Ovary (tissue), 9 donors: ENCODE results near the gene TP53INP2. TPM values are rescaled to one million over a fixed set of nuclear protein-coding genes. Genes with fewer than 3 reads are reported as not detected.
A peak's percentile ranks its signal among the peaks of the same experiment; 100 is the strongest.

Experiments used
- DNase-seq, 5 donors: peaks; one replicate each; pipeline ENCODE4 v3.0.0-alpha.2; 2019 to 2020
- H3K27ac ChIP-seq, 2 donors: fragments of 200-600 bp; one replicate each; pipeline versions ENCODE4 v1.5.1 to v1.8.0; 2019 to 2022
- H3K27me3 ChIP-seq: fragments of 200-600 bp; one replicate; pipeline ENCODE4 v1.8.0; 2022
- H3K36me3 ChIP-seq: fragments of 200-600 bp; sonication (generic); one replicate; pipeline ENCODE4 v1.5.1; 2019
- H3K4me1 ChIP-seq: one replicate; pipeline ENCODE4 v1.8.1; 2013; ENCODE audit warnings: mild to moderate bottlenecking, moderate library complexity; ENCODE audit not compliant: insufficient read depth
- H3K4me3 ChIP-seq: fragments of 200-600 bp; sonication (generic); one replicate; pipeline ENCODE4 v1.5.1; 2017
- H3K9me3 ChIP-seq, 2 donors: fragments of 200-600 bp in 1 of 2; sonication (generic) in 1 of 2; one replicate each; pipeline versions ENCODE4 v1.5.1 to v1.8.1; 2013 to 2019; ENCODE audit warnings: mild to moderate bottlenecking in 1 of 2, moderate library complexity in 1 of 2
- EP300 ChIP-seq: sonication (generic); formaldehyde crosslinking; IDR thresholded peaks from one replicate; pipeline ENCODE4 v1.6.1; 2017; ENCODE audit warnings: antibody characterized with exemption
- POLR2A ChIP-seq: fragments of 450-650 bp; IDR thresholded peaks from one replicate; pipeline ENCODE4 v1.6.1; 2017; ENCODE audit warnings: antibody characterized with exemption, mild to moderate bottlenecking, moderate library complexity
- WGBS, 3 donors: extraction: QIAGEN DNeasy Blood & Tissue Kit in 1 of 3; methylation state at CpG; one replicate each; pipeline versions ENCODE4 v1.1.5 to v1.1.7; 2013 to 2017; 5-methylcytosine and 5-hydroxymethylcytosine counted together
- intact Hi-C, 4 donors: fragments of 100-400 bp; cut with DNase I; formaldehyde crosslinking; loops; one replicate each; pipeline versions ENCODE4 v1.11.0 to v1.15.1; 2022 to 2023
- polyA plus RNA-seq, 2 donors: library from polyadenylated mRNA; stranded (reverse); fragments of 200-250 nt in 1 of 2; fragments of 350-450 nt in 1 of 2; fragmentation: Illumina TruSeq in 1 of 2; extraction: RNeasy Lipid Tissue Mini Kit (QIAGEN cat#74804) in 1 of 2; gene quantifications; one replicate each; pipeline ENCODE4 v1.2.3, GENCODE V29; 2013 to 2014
- total RNA-seq, 7 donors: library from RNA; depleted of rRNA in 2 of 7; stranded (reverse); fragments of >200 nt in 2 of 7; fragmentation: NEBNext Ultra II Directional in 3 of 7; extraction: Animal tissue kit (Norgen Biotek cat#: 25700) in 3 of 7; gene quantifications; one replicate each; pipeline versions ENCODE4 v1.1.0 to v1.2.4, GENCODE V29; 2016 to 2023
- TF ChIP-seq, protein P1 (sequence below), 3 donors: fragments of 450-650 bp in 2 of 3; fragments of 200-600 bp in 1 of 3; IDR thresholded peaks; one replicate each; pipeline versions ENCODE4 v1.5.1 to v1.8.0; 2016 to 2022; ENCODE audit warnings: antibody characterized with exemption in 3 of 3, mild to moderate bottlenecking in 1 of 3
- donor health status: DM: no; HTN: no; CAD: no; lungs with moderate emphysema.
- donor health status: DM: no; HTN: no; CAD: no.
- donor health status: Bipolar disorder and iron deficiency.
- donor health status: DM: yes; HTN: yes; CAD: no.
- donor health status: DM: no; HTN: no; CAD: no.
- donor health status: DM: yes; HTN: yes; CAD: no.

TP53INP2 gene
- total and polyA plus RNA-seq, 9 donors: 4.9 to 50.3 (median 13.3) TPM

DNA sequence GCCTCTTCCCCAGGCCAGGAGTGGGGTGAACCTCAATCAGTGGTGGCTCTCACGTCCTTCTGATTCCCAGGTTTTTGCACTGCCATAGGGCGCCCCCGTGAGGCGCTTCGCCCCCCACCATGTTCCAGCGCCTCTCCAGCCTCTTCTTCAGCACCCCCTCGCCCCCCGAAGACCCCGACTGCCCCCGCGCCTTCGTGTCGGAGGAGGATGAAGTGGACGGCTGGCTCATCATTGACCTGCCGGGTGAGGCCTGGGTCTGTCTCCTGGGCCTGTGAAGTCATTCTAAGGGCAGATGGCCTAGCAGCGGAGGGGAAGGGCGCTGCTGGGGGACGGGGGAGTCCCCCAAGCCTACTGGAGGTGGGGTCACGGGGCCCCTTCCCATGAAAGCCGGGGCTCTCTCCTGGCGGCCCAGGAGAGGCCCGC, 4.5 kb downstream of the TP53INP2 start:
- intact Hi-C loops: loop anchor here in 2 of 4 donors (5.0 to 10.0 kb wide), 3 partner anchors 174 to 396 kb away; no protein-coding TSS in a partner anchor
- Histone ChIP-seq H3K9me3 (no peaks in the 10 kb centered on the region), H3K4me3 (peak overlapping the region; percentile 88), H3K36me3 (no peaks in the 10 kb centered on the region), H3K4me1 (peaks cover 5% of the 10 kb centered on the region), H3K27ac (peak overlapping the region; percentile 74 to 96), H3K27me3 (no peaks in the 10 kb centered on the region)
- 6% methylated on average over 13 to 22 of the region's 22 CpGs for WGBS, 3 donors
- TF ChIP-seq, protein P1, sequence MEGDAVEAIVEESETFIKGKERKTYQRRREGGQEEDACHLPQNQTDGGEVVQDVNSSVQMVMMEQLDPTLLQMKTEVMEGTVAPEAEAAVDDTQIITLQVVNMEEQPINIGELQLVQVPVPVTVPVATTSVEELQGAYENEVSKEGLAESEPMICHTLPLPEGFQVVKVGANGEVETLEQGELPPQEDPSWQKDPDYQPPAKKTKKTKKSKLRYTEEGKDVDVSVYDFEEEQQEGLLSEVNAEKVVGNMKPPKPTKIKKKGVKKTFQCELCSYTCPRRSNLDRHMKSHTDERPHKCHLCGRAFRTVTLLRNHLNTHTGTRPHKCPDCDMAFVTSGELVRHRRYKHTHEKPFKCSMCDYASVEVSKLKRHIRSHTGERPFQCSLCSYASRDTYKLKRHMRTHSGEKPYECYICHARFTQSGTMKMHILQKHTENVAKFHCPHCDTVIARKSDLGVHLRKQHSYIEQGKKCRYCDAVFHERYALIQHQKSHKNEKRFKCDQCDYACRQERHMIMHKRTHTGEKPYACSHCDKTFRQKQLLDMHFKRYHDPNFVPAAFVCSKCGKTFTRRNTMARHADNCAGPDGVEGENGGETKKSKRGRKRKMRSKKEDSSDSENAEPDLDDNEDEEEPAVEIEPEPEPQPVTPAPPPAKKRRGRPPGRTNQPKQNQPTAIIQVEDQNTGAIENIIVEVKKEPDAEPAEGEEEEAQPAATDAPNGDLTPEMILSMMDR (IDR thresholded peaks at IDR 0.05): peak in 2 of 3 donors; percentile 9 to 40
- TF ChIP-seq EP300 (no peak), POLR2A (no peak)
- DNase-seq: peak; percentile 56 to 80 (median 73)

DNA sequence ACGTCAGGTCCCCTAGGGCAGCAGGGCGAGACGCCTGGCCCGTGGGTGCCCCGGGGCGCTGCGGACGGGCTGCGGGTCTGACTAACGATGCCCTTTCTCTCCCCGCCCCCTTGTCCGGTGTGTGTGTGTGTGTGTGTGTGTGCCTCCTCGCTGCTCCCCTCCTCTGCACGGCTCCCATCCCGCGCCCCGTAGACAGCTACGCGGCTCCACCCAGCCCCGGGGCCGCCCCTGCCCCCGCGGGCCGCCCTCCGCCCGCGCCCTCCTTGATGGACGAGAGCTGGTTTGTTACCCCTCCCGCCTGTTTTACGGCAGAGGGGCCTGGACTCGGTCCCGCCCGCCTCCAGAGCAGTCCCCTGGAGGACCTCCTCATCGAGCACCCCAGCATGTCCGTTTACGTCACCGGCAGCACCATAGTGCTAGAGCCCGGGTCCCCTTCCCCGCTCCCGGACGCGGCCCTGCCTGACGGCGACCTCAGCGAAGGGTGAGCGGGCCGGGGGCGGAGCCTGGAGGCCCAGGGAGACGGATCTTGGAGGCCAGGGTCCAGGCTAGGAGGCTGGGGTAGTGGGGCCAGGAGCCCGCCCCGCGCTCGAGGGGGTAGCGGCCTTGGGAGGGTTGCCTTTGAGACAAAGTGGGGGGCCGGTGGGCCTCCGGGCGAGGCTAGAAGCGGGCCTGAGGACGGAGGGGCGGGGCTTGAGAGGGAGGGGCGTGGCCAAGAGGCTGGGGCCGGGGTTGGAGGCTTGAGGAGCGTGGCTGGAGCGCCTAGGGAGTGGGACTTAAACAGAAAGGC, 5.1 kb downstream of the TP53INP2 start:
- intact Hi-C loops: loop anchor here in 2 of 4 donors (5.0 to 10.0 kb wide), 3 partner anchors 174 to 397 kb away; no protein-coding TSS in a partner anchor
- no peak for TF ChIP-seq EP300
- TF ChIP-seq, protein P1 (IDR thresholded peaks at IDR 0.05): no peak
- TF ChIP-seq POLR2A: peak; percentile 43

DNA sequence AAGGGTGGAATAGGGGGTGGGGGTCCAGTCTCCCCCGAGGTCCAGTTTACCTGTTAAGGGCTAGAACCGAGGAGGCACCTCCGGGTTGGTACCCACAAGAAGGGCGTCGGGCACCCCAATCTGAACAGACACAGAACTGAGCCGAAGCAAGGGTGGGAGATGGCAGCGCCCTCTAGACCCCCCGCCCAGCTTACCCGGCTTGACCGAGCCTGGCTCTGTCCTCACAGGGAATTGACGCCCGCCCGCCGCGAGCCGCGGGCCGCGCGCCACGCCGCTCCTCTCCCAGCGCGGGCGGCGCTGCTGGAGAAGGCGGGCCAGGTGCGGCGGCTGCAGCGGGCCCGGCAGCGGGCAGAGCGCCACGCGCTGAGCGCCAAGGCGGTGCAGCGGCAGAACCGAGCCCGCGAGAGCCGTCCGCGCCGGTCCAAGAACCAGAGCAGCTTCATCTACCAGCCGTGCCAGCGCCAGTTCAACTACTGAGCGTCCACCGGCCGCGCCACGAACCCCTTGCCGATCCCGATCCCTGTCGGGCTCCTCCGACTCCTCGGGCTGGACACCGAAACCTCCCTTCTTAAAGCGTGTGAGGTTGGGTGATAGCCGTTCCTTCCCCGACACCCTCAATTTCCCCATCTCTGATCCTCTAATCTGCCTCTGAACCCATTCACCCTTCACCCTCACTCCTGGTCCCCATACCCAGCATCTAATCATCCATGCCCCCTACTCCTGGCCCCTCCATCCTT, 5.9 kb downstream of the TP53INP2 start:
- Histone ChIP-seq H3K27me3 (no peaks in the 10 kb centered on the region), H3K9me3 (no peaks in the 10 kb centered on the region), H3K4me1 (peaks cover 6% of the 10 kb centered on the region), H3K4me3 (peak overlapping the region; percentile 88), H3K27ac (peak overlapping the region; percentile 74 to 96), H3K36me3 (no peaks in the 10 kb centered on the region)
- peak in 4 of 5 donors; percentile 69 to 83 (median 80) for DNase-seq
- TF ChIP-seq, protein P1 (IDR thresholded peaks at IDR 0.05): peak in 1 of 3 donors; percentile 46
- no peak for TF ChIP-seq POLR2A
- intact Hi-C loops: loop anchor here in 2 of 4 donors (5.0 to 10.0 kb wide), 3 partner anchors 175 to 398 kb away; no protein-coding TSS in a partner anchor
- WGBS, 3 donors: 1 to 3% (median 3%) methylated on average over 36 to 61 of the region's 61 CpGs

More for the DNA sequence above, 5.1 kb downstream of the TP53INP2 start:
- Histone ChIP-seq H3K9me3 (no peaks in the 10 kb centered on the region), H3K27ac (peak overlapping the region; percentile 74 to 96), H3K36me3 (no peaks in the 10 kb centered on the region), H3K27me3 (no peaks in the 10 kb centered on the region), H3K4me1 (peaks cover 6% of the 10 kb centered on the region), H3K4me3 (peak overlapping the region; percentile 88)
- peak; percentile 90 to 94 (median 93) for DNase-seq
- WGBS, 3 donors: 0 to 1% (median 0%) methylated on average over 34 to 64 of the region's 64 CpGs

DNA sequence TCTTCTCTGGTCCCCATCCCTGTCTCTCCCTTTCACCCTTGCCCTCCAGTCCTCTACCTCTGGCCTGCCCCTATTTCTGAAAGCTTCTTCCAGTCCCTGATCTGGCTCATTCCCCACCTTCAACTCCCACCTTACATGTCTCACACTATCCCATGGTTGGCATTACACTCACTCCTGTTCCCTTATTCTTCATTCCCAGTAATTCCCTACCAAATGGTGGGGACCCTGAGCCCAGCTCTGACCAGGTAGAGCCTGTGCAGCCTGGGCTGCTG, 6.4 kb downstream of the TP53INP2 start:
- peaks cover 6% of the 10 kb centered on the region for H3K4me1 ChIP-seq
- intact Hi-C loops: no loop called here
- TF ChIP-seq, protein P1 (IDR thresholded peaks at IDR 0.05): no peak
- TF ChIP-seq EP300: no peak
- TF ChIP-seq POLR2A: no peak

More for the DNA sequence above, 6.4 kb downstream of the TP53INP2 start:
- H3K27me3 ChIP-seq: no peaks in the 10 kb centered on the region
- peak overlapping the region in 1 of 2 donors; percentile 96 for H3K27ac ChIP-seq
- no peaks in the 10 kb centered on the region for H3K9me3 ChIP-seq
- H3K4me3 ChIP-seq: no peak overlapping the region
- no peak for DNase-seq
- H3K36me3 ChIP-seq: no peaks in the 10 kb centered on the region
